IMR-90 (cell line): ENCODE data around the gene DOCK7. TPM values are rescaled to one million over a fixed set of nuclear protein-coding genes. Genes with fewer than 3 reads are reported as not detected.
A peak's percentile ranks its signal among the peaks of the same experiment; 100 is the strongest.

Experiments used
- ATAC-seq: fragments of 200-7000 bp; cut with Tn5 transposase; 2 replicates; pipeline ENCODE4 v1.9.1; 2020; ENCODE audit warnings: low read depth, mild to moderate bottlenecking, moderate library complexity
- BruUV-seq: library from RNA; stranded (reverse); fragments of 400-500 nt; replicated peaks from 2 replicates; lab custom pipeline; 2021; lab: Mats Ljungman, UMichigan
- CTCF ChIA-PET: fragments of 300-600 bp; formaldehyde crosslinking; extraction: SDS; loops from one replicate; lab custom pipeline; 2021; ENCODE audit warnings: antibody characterized with exemption; lab: Yijun Ruan, JAX
- POLR2A ChIA-PET: fragments of 300-600 bp; sonication (Branson Sonifier 250); formaldehyde crosslinking; loops from one replicate; lab custom pipeline; 2022; ENCODE audit warnings: antibody characterized with exemption; ENCODE audit not compliant: unreplicated experiment; lab: Charles Lee
- DNase-seq: peaks from one replicate; pipeline ENCODE4 v3.0.0; 2013
- H2AFZ ChIP-seq: replicated peaks from 2 replicates; pipeline ENCODE3; 2013; ENCODE audit warnings: low read length, mild to moderate bottlenecking; ENCODE audit not compliant: poor library complexity
- H2AK5ac ChIP-seq: 2 replicates; pipeline ENCODE4 v1.6.1; 2013; ENCODE audit warnings: low read depth, low read length, inconsistent platforms
- H2AK9ac ChIP-seq: replicated peaks from 2 replicates; pipeline ENCODE3; 2013; ENCODE audit warnings: mild to moderate bottlenecking, low read depth, low read length, moderate library complexity; ENCODE audit not compliant: poor library complexity
- H2BK120ac ChIP-seq: 2 replicates; pipeline ENCODE4 v1.6.1; 2013; ENCODE audit warnings: low read depth, low read length, inconsistent platforms
- H2BK15ac ChIP-seq: 3 replicates; pipeline ENCODE4 v1.6.1; 2013; ENCODE audit warnings: low read depth, low read length, inconsistent platforms
- H2BK20ac ChIP-seq: 2 replicates; pipeline ENCODE4 v1.6.1; 2013; ENCODE audit warnings: low read depth, mild to moderate bottlenecking, inconsistent platforms, low read length, moderate library complexity
- H2BK5ac ChIP-seq: 2 replicates; pipeline ENCODE4 v1.6.1; 2013; ENCODE audit warnings: mild to moderate bottlenecking, low read depth, low read length, inconsistent platforms; ENCODE audit not compliant: poor library complexity, severe bottlenecking
- H3K14ac ChIP-seq: replicated peaks from 2 replicates; pipeline ENCODE4 v1.6.1; 2013; ENCODE audit warnings: low read depth, low read length, inconsistent platforms
- H3K18ac ChIP-seq: 2 replicates; pipeline ENCODE4 v1.6.1; 2013; ENCODE audit warnings: low read depth, low read length, control low read depth
- H3K23ac ChIP-seq: 2 replicates; pipeline ENCODE4 v1.6.1; 2013; ENCODE audit warnings: low read depth, low read length, inconsistent platforms
- H3K27ac ChIP-seq: 2 replicates; pipeline ENCODE4 v1.5.1; 2013; ENCODE audit warnings: mild to moderate bottlenecking, control low read depth, low read length; ENCODE audit not compliant: insufficient read depth
- H3K27me3 ChIP-seq: 2 replicates; pipeline ENCODE4 v1.6.1; 2013; ENCODE audit warnings: low read length; ENCODE audit not compliant: control insufficient read depth, insufficient read depth
- H3K36me3 ChIP-seq: 2 replicates; pipeline ENCODE4 v1.6.1; 2013; ENCODE audit warnings: low read length, mixed read lengths; ENCODE audit not compliant: control insufficient read depth, insufficient read depth
- H3K4ac ChIP-seq: 2 replicates; pipeline ENCODE4 v1.6.1; 2013; ENCODE audit warnings: low read depth, low read length, inconsistent platforms
- H3K4me1 ChIP-seq: 2 replicates; pipeline ENCODE4 v1.6.1; 2013; ENCODE audit warnings: low read length, mixed read lengths; ENCODE audit not compliant: control insufficient read depth, insufficient read depth
- H3K4me2 ChIP-seq: 2 replicates; pipeline ENCODE4 v1.6.1; 2013; ENCODE audit warnings: low read depth, mild to moderate bottlenecking, control low read depth, low read length, moderate library complexity
- H3K4me3 ChIP-seq: 2 replicates; pipeline ENCODE4 v1.5.1; 2013; ENCODE audit warnings: low read depth, mild to moderate bottlenecking, control low read depth, low read length, moderate library complexity; ENCODE audit not compliant: insufficient read depth
- H3K56ac ChIP-seq: 2 replicates; pipeline ENCODE4 v1.6.1; 2013; ENCODE audit warnings: low read length, inconsistent platforms; ENCODE audit not compliant: insufficient read depth; ENCODE audit errors: extremely low read depth
- H3K79me1 ChIP-seq, 2 experiments: 2 replicates each; pipeline ENCODE4 v1.6.1; 2013; ENCODE audit warnings: low read length in 2 of 2, inconsistent platforms in 1 of 2, low read depth in 1 of 2
- H3K9ac ChIP-seq: 2 replicates; pipeline ENCODE4 v1.6.1; 2013; ENCODE audit warnings: low read depth, low read length, control low read depth
- H3K9me1 ChIP-seq: 2 replicates; pipeline ENCODE4 v1.6.1; 2013; ENCODE audit warnings: low read length, inconsistent platforms; ENCODE audit not compliant: insufficient read depth
- H3K9me3 ChIP-seq: 2 replicates; pipeline ENCODE4 v1.6.1; 2013; ENCODE audit warnings: low read length; ENCODE audit not compliant: control insufficient read depth, insufficient read depth
- H4K20me1 ChIP-seq: 2 replicates; pipeline ENCODE4 v1.6.1; 2013; ENCODE audit warnings: low read length, inconsistent platforms; ENCODE audit not compliant: insufficient read depth
- H4K5ac ChIP-seq: 2 replicates; pipeline ENCODE4 v1.6.1; 2013; ENCODE audit warnings: mild to moderate bottlenecking, low read depth, low read length, control low read depth
- H4K8ac ChIP-seq, 2 experiments: 2 replicates each; pipeline ENCODE4 v1.6.1; 2013; ENCODE audit warnings: low read depth in 2 of 2, low read length in 2 of 2, control low read depth in 1 of 2, inconsistent platforms in 1 of 2
- H4K91ac ChIP-seq: 2 replicates; pipeline ENCODE4 v1.6.1; 2013; ENCODE audit warnings: low read depth, low read length, inconsistent platforms; ENCODE audit not compliant: insufficient read depth
- NFE2L2 ChIP-seq: fragments of 150-350 bp; IDR thresholded peaks from 2 replicates; pipeline ENCODE4 v1.6.1; 2016; ENCODE audit warnings: low read depth, mild to moderate bottlenecking, low read length
- WGBS, 2 experiments: methylation state at CpG; one replicate each; pipeline versions ENCODE4 v1.1.5 to v1.1.7; 2013; ENCODE audit warnings: missing lambda C conversion rate in 2 of 2; ENCODE audit not compliant: insufficient read length in 1 of 2; ENCODE audit errors: extremely low coverage in 2 of 2; 5-methylcytosine and 5-hydroxymethylcytosine counted together
- dilution Hi-C: fragments of 300-500 bp; cut with HindIII; formaldehyde crosslinking; loops from one replicate; pipeline ENCODE4 v1.14.3; 2018; ENCODE audit warnings: low sequenced_read_pairs; ENCODE audit not compliant: unreplicated experiment
- in situ Hi-C: fragments of 300-500 bp; cut with MboI; formaldehyde crosslinking; loops from 3 replicates; pipeline ENCODE4 v1.14.3; 2019; ENCODE audit warnings: low sequenced_read_pairs, inconsistent platforms, mixed read lengths
- intact Hi-C: fragments of 100-400 bp; cut with micrococcal nuclease; formaldehyde crosslinking; loops from 2 replicates; pipeline ENCODE4 v1.10.0; 2022
- polyA plus RNA-seq, 3 experiments: library from polyadenylated mRNA; depleted of rRNA; stranded (reverse); fragments of >200 nt; gene quantifications; 2 replicates each; pipeline ENCODE4 v1.2.3, GENCODE V29; 2012; ENCODE audit warnings: low replicate concordance in 1 of 3
- total RNA-seq: library from RNA; depleted of rRNA; stranded (reverse); fragments of >200 nt; gene quantifications from 2 replicates; pipeline ENCODE4 v1.2.3, GENCODE V29; 2012

The DOCK7 gene
- total and polyA plus RNA-seq, 2 of the 4 experiments (the other 2 are of a cell fraction), result 38.0 to 97.7 TPM

DNA sequence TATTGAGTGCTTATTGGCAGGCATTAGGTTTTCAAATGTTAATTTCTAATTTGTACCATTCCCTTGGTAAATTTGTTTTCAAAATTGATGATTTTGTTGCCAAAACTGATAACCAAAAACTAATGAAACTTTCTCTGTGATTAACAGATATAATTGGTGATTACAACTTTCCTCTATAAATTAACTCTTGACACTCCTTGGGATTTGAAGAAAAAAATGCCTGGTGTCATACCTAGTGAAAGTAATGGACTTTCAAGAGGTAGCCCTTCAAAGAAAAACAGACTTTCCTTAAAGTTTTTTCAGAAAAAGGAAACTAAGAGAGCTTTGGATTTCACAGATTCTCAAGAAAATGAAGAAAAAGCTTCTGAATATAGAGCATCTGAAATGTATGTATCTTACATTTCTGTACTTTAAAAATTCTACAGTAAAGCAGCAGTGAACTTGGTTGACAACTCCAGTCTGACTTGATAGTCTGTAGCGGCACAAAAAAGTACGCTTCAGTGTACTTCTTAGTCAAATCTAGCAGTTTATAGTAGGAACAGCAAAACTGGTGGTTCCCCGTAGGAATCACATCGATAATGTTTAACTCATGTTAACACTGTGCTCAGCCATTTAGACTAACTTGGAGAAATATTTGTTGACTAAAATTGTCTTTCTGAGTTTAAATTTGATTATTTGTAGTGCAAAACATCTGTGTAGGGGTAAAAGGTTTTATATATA lies 248.4 kb downstream of the DOCK7 start:
- Histone ChIP-seq H3K56ac (no peak overlapping the region), H4K8ac (no peak overlapping the region), H2BK5ac (no peak overlapping the region), H2AK5ac (no peak overlapping the region), H3K79me1 (peaks cover 11 to 16% of the 10 kb centered on the region in 2 experiments; a peak in 3 of 4 replicates), H3K4me2 (no peak overlapping the region), H3K14ac (no peak overlapping the region), H3K9me1 (peaks cover 2% of the 10 kb centered on the region; the same call in 1 of the 2 replicates), H2BK15ac (no peak overlapping the region), H4K5ac (no peak overlapping the region), H2AK9ac (no peak overlapping the region), H3K27ac (no peak overlapping the region), H3K23ac (no peak overlapping the region), H3K27me3 (no peaks in the 10 kb centered on the region), H3K4ac (no peak overlapping the region), H3K36me3 (peaks cover 6% of the 10 kb centered on the region), H3K4me1 (peaks cover 3% of the 10 kb centered on the region; the same call in 1 of the 2 replicates), H3K9ac (no peak overlapping the region), H3K18ac (no peak overlapping the region), H2BK20ac (no peak overlapping the region), H2BK120ac (no peak overlapping the region), H3K9me3 (no peaks in the 10 kb centered on the region), H2AFZ (no peak overlapping the region), H4K91ac (no peak overlapping the region), H3K4me3 (no peak overlapping the region), H4K20me1 (peaks cover 5% of the 10 kb centered on the region)
- ATAC-seq (no peak), DNase-seq (peak; percentile 30)
- dilution Hi-C loops (no loop called here), in situ Hi-C loops (no loop called here), intact Hi-C loops (no loop called here)
- no TSS peak for BruUV-seq
- ChIA-PET POLR2A (no interaction called here), CTCF (no interaction called here)
- WGBS, 2 experiments, result no CpG with 5 or more reads among the region's 4 CpGs
- TF ChIP-seq NFE2L2, result no peak
